ENCODE results near the gene ICAM3.
"Not testable (repeated sequence)": the region's sequence is repeated elsewhere in the genome, so short reads cannot be mapped to it uniquely, and the experiment has no call there.

ICAM3 gene

GRCh38 chr19:10339380-10339960 lies at the start of gene ICAM3:
Gene ICAM3, minus strand, starts transcription at chr19:10339624. Its CDS starts 10 bp downstream, at chr19:10339614.
- DNase-seq (ENCODE audit: low read depth): peak; percentile 34

GRCh38 chr19:10388957-10389356 lies 49.5 kb upstream of the ICAM3 start:
- peak; percentile 85 for DNase-seq (ENCODE audit: low read depth)

- DNase-seq (ENCODE audit: low read depth): no peak
Measured at GRCh38 chr19:10384580-10384979, 45.2 kb upstream of the ICAM3 start.

- DNase-seq (ENCODE audit: low read depth): not testable (repeated sequence)
Measured at GRCh38 chr19:10383223-10383499, 43.7 kb upstream of the ICAM3 start.

GRCh38 chr19:10380313-10381102 lies 41.1 kb upstream of the ICAM3 start, which contains the start of gene TYK2:
Gene TYK2, minus strand, starts transcription at chr19:10380572. Its CDS starts 2,166 bp downstream, at chr19:10378406.
- DNase-seq (ENCODE audit: low read depth): peak; percentile 93

GRCh38 chr19:10379880-10380312 lies 40.5 kb upstream of the ICAM3 start:
- no peak for DNase-seq (ENCODE audit: low read depth)

GRCh38 chr19:10378124-10378523 lies 38.7 kb upstream of the ICAM3 start:
- DNase-seq (ENCODE audit: low read depth): no peak

- not testable (repeated sequence) for DNase-seq (ENCODE audit: low read depth)
Measured at GRCh38 chr19:10377140-10377640, 37.8 kb upstream of the ICAM3 start.

- DNase-seq (ENCODE audit: low read depth): no peak
Measured at GRCh38 chr19:10374931-10375330, 35.5 kb upstream of the ICAM3 start.

GRCh38 chr19:10372690-10373089 lies 33.3 kb upstream of the ICAM3 start:
- no peak for DNase-seq (ENCODE audit: low read depth)

- DNase-seq (ENCODE audit: low read depth): no peak
Measured at GRCh38 chr19:10368101-10368803, 28.8 kb upstream of the ICAM3 start.

GRCh38 chr19:10366950-10367512 lies 27.6 kb upstream of the ICAM3 start:
- not testable (repeated sequence) for DNase-seq (ENCODE audit: low read depth)

GRCh38 chr19:10365518-10365917 lies 26.1 kb upstream of the ICAM3 start:
- no peak for DNase-seq (ENCODE audit: low read depth)

- DNase-seq (ENCODE audit: low read depth): no peak
Measured at GRCh38 chr19:10364644-10365043, 25.2 kb upstream of the ICAM3 start.

GRCh38 chr19:10363789-10364281 lies 24.4 kb upstream of the ICAM3 start:
- DNase-seq (ENCODE audit: low read depth): no peak

GRCh38 chr19:10362259-10362658 lies 22.8 kb upstream of the ICAM3 start:
- DNase-seq (ENCODE audit: low read depth): no peak

GRCh38 chr19:10361569-10362011 lies 22.2 kb upstream of the ICAM3 start:
- DNase-seq (ENCODE audit: low read depth): no peak

GRCh38 chr19:10356431-10356830 lies 17.0 kb upstream of the ICAM3 start:
- DNase-seq (ENCODE audit: low read depth): no peak

- DNase-seq (ENCODE audit: low read depth): no peak
Measured at GRCh38 chr19:10353793-10354391, 14.5 kb upstream of the ICAM3 start.

- DNase-seq (ENCODE audit: low read depth): no peak
Measured at GRCh38 chr19:10352764-10353671, 13.6 kb upstream of the ICAM3 start.

- no peak for DNase-seq (ENCODE audit: low read depth)
Measured at GRCh38 chr19:10346509-10346908, 7.1 kb upstream of the ICAM3 start.

All from stimulated activated CD8-positive, alpha-beta memory T cell treated with anti-CD3 and anti-CD28 coated beads, Interleukin-15, amount 100 ng/mL, for 1 hour (primary cell).